Progenitor cell of endocrine pancreas (in vitro differentiated cells): ENCODE results near the gene LDB1. TPM values are rescaled to one million over a fixed set of nuclear protein-coding genes. Genes with fewer than 3 reads are reported as not detected.

ENCODE experiments used
- DNase-seq: peaks from one replicate; pipeline ENCODE4 v3.0.0; 2021; ENCODE audit warnings: low spot score; ENCODE audit not compliant: unreplicated experiment
- H3K27ac Mint-ChIP-seq: 2 replicates; pipeline ENCODE4 v1.8.0; 2021; ENCODE audit warnings: mild to moderate bottlenecking, moderate library complexity, mixed read lengths
- H3K27me3 Mint-ChIP-seq: 2 replicates; pipeline ENCODE4 v1.8.0; 2021; ENCODE audit warnings: mixed read lengths
- H3K36me3 Mint-ChIP-seq: 2 replicates; pipeline ENCODE4 v1.8.0; 2022; ENCODE audit warnings: mixed read lengths; ENCODE audit not compliant: insufficient read depth
- H3K4me1 Mint-ChIP-seq: 2 replicates; pipeline ENCODE4 v1.8.0; 2021; ENCODE audit warnings: low read depth, mixed read lengths
- H3K4me3 Mint-ChIP-seq: 2 replicates; pipeline ENCODE4 v1.8.0; 2021; ENCODE audit warnings: low read depth, mild to moderate bottlenecking, moderate library complexity, mixed read lengths
- H3K9me3 Mint-ChIP-seq: 2 replicates; pipeline ENCODE4 v1.8.0; 2021; ENCODE audit warnings: low read depth, mixed read lengths
- long read RNA-seq: library from polyadenylated mRNA; unstranded; transcript quantifications from one replicate; pipeline ENCODE4 v2.0.0, GENCODE V29; 2020
- total RNA-seq: library from RNA; stranded (reverse); gene quantifications from 2 replicates; pipeline ENCODE4 v1.2.1, GENCODE V29; 2021
- TF ChIP-seq, protein P1 (sequence below): fragments of 200-600 bp; sonication (generic); IDR thresholded peaks from one replicate; pipeline ENCODE4 v1.5.0; 2021; ENCODE audit warnings: antibody characterized with exemption, mild to moderate bottlenecking; ENCODE audit not compliant: unreplicated experiment

The LDB1 gene, protein sequence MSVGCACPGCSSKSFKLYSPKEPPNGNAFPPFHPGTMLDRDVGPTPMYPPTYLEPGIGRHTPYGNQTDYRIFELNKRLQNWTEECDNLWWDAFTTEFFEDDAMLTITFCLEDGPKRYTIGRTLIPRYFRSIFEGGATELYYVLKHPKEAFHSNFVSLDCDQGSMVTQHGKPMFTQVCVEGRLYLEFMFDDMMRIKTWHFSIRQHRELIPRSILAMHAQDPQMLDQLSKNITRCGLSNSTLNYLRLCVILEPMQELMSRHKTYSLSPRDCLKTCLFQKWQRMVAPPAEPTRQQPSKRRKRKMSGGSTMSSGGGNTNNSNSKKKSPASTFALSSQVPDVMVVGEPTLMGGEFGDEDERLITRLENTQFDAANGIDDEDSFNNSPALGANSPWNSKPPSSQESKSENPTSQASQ
- total RNA-seq: 99.5 and 107 TPM in 2 replicates
- long read RNA-seq, partial matches to known transcripts: 9 of 10 reads
- long read RNA-seq, other reads (novel, unspliced or antisense): 1 of 10 reads

DNA sequence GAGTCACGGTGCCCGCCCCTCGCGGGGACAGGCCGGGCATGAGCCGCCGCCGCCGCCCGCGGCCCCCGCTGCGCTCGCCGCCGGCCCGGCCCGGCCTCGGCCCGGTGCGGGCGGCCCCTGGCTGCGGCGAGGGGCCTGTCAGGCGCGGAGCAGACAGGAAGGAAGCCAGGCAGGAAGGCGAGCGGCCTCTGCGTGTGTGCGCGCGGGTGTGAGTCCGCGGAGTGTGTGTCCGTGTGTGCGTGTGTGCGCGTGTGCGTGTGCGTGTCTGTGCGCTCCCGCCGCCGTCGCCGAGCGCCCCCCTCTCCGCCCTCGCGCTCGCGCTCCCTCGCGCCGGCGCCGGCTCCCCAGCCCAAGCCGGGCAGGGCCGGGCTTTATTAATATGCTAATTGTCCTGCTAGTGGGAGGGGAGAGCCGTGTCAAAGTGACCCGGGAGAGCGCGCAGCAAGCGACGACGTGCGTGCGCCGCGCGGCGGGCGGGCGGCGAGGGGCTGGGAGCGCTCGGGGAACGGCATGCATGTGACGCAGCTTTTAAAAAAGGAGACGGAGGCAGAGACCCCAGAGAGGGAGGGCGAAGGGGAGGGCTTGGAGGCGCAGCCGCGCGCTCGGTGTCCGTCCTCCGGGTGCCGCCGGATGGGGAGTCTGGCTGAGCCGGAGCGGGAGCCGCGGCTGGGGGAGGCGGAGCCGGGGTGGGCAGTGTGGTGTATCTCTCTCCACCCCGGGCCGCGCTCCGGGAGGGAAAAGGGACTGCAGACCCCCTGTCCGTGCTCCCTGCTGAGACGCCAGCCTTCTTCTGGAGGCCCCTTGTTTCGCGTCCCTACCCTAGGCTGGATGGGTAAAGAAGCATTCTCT lies at the start of gene LDB1:
LDB1 (minus strand) TSS at position 227 of the 849 bp plus-strand sequence. CDS start 258 bp downstream, outside the sequence.
- Mint-ChIP-seq H3K27me3 (peaks cover 4% of the 10 kb centered on the region), H3K4me3 (peak within 1 kb of the TSS; percentile 77)

DNA sequence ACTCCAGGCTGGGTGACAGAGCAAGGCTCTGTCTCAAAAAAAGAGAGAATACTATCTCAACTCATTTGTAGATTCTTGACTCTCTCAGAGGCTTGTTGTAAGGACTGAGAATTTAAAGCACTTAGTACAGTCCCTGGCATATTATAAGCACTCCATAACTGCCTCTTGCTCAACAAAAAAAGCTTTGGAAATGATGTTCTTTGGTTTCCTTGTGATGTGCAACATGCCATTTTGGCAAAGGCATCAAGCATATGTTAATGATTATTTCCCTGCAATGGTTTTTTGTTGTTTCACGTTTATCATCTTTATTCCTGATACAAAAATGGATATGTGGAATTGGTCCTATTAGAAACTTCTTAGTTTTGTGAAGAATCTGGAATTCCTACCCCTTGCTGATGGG lies 47.7 kb upstream of the LDB1 start:
- Mint-ChIP-seq H3K36me3 (peaks cover 2% of the 10 kb centered on the region), H3K9me3 (no peaks in the 10 kb centered on the region), H3K27me3 (peaks cover 10% of the 10 kb centered on the region), H3K4me1 (no peaks in the 10 kb centered on the region), H3K27ac (no peak overlapping the region), H3K4me3 (no peak overlapping the region)
- TF ChIP-seq, protein P1, sequence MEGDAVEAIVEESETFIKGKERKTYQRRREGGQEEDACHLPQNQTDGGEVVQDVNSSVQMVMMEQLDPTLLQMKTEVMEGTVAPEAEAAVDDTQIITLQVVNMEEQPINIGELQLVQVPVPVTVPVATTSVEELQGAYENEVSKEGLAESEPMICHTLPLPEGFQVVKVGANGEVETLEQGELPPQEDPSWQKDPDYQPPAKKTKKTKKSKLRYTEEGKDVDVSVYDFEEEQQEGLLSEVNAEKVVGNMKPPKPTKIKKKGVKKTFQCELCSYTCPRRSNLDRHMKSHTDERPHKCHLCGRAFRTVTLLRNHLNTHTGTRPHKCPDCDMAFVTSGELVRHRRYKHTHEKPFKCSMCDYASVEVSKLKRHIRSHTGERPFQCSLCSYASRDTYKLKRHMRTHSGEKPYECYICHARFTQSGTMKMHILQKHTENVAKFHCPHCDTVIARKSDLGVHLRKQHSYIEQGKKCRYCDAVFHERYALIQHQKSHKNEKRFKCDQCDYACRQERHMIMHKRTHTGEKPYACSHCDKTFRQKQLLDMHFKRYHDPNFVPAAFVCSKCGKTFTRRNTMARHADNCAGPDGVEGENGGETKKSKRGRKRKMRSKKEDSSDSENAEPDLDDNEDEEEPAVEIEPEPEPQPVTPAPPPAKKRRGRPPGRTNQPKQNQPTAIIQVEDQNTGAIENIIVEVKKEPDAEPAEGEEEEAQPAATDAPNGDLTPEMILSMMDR: no peak
- no peak for DNase-seq

More for the DNA sequence above, at the start of gene LDB1:
- TF ChIP-seq, protein P1: peak; percentile 10
- no peaks in the 10 kb centered on the region for H3K36me3 Mint-ChIP-seq
- H3K9me3 Mint-ChIP-seq: no peaks in the 10 kb centered on the region
- peaks cover 31% of the 10 kb centered on the region for H3K4me1 Mint-ChIP-seq
- DNase-seq: peak; percentile 47
- peak within 1 kb of the TSS; percentile 92 for H3K27ac Mint-ChIP-seq

DNA sequence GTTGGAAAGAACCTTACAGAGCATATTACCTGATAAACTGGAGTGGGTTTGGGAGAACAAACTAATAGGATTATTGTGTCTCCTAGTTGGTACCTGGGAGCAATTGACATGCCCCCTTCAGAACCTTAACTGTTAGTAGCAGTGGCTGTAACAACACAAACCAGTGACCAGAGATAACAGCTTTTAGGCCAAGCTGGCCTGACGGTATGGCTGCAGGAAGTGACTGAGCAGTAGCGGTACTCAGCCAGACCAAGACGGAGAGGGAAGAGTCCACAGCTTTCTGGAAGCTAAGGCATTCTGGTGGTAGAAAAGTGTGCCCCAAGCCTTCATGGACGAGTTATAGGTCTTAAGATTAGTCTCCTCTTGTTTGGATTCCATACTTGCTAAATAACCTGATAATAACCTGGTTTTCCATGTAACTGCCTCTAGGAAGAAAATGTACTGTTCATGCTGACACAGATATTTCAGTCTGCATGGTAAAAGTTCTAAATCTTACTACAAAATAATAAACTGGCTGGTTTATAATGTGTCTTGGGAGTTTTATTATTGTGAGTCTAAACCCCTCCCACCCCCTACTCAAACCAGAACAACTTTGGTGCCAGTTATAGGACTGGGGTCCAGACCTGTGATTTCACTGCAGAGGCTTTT lies 43.3 kb upstream of the LDB1 start:
- H3K27me3 Mint-ChIP-seq: no peaks in the 10 kb centered on the region
- peaks cover 14% of the 10 kb centered on the region for H3K36me3 Mint-ChIP-seq
- DNase-seq: no peak
- no peaks in the 10 kb centered on the region for H3K9me3 Mint-ChIP-seq
- H3K27ac Mint-ChIP-seq: no peak overlapping the region
- TF ChIP-seq, protein P1: no peak
- H3K4me1 Mint-ChIP-seq: no peaks in the 10 kb centered on the region
- H3K4me3 Mint-ChIP-seq: no peak overlapping the region

DNA sequence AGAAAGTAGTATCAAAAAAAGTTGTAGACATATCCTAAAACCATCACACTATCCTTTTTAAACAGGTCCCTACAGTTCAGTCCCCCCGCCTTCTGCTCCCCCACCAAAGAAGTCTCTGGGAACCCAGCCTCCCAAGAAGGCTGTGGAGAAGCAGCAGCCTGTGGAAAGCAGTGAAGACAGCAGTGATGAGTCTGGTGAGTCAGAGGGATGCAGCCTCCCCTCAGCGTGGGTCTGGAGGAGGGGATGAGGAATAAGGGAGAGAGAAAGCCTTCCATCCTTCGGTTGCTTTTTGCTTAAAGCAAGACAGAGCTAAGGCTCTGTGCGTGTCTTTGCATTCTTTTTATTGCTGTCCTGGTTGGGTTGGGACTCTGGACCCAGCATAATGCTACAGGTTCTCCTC lies 39.7 kb upstream of the LDB1 start:
- H3K9me3 Mint-ChIP-seq: no peaks in the 10 kb centered on the region
- no peak overlapping the region for H3K4me3 Mint-ChIP-seq
- H3K27me3 Mint-ChIP-seq: no peaks in the 10 kb centered on the region
- no peak overlapping the region for H3K27ac Mint-ChIP-seq
- no peaks in the 10 kb centered on the region for H3K4me1 Mint-ChIP-seq
- TF ChIP-seq, protein P1: no peak
- DNase-seq: no peak
- H3K36me3 Mint-ChIP-seq: peaks cover 20% of the 10 kb centered on the region

DNA sequence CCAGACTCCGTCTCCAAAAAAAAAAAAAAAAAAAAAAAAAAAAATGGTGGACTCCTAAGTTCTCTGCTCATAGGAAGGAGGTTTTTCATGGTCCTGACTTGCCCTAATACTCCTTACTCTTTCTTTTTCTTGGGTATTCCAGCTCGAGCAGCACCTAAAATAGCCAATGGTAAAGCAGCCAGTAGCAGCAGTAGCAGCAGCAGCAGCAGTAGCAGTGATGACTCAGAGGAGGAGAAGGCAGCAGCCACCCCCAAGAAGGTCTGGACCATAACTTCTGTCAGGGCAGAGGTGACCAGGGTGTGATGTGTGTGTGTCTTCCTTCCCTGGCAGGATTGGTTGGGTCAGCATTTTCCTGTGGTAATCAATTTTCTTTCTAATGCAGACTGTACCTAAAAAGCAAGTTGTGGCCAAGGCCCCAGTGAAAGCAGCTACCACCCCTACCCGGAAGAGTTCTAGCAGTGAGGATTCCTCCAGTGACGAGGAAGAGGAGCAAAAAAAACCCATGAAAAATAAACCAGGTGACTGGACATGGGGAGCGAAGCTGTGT lies 39.0 kb upstream of the LDB1 start:
- no peak overlapping the region for H3K4me3 Mint-ChIP-seq
- TF ChIP-seq, protein P1: no peak
- DNase-seq: no peak
- no peaks in the 10 kb centered on the region for H3K4me1 Mint-ChIP-seq
- no peaks in the 10 kb centered on the region for H3K27me3 Mint-ChIP-seq
- no peaks in the 10 kb centered on the region for H3K9me3 Mint-ChIP-seq
- peaks cover 20% of the 10 kb centered on the region for H3K36me3 Mint-ChIP-seq
- peak overlapping the region; percentile 56 for H3K27ac Mint-ChIP-seq
